MM.1S (cell line): Measurements from ENCODE around the gene TMED8.

Experiments
- CTCF ChIP-seq: fragments of 300-600 bp; sonication (generic); IDR thresholded peaks from 2 replicates; pipeline ENCODE4 v1.5.1; 2016; ENCODE audit warnings: antibody characterized with exemption, low read length, mixed read lengths
- EZH2 ChIP-seq: fragments of 300-600 bp; sonication (generic); optimal IDR thresholded peaks from 2 replicates; pipeline ENCODE3; 2017; ENCODE audit warnings: low read depth, mild to moderate bottlenecking, antibody characterized with exemption, low read length, mixed read lengths
- EZH2phosphoT487 ChIP-seq: fragments of 300-600 bp; sonication (generic); IDR thresholded peaks from 2 replicates; pipeline ENCODE4 v1.6.1; 2018; ENCODE audit warnings: antibody characterized with exemption, low read length

GRCh38 chr14:77343662-77344061, 33.2 kb downstream of the TMED8 start:
- TF ChIP-seq EZH2phosphoT487 (no peak), CTCF (no peak), EZH2 (no peak)
